Mucosa of descending colon (tissue), 3 donors: Measurements from ENCODE around the gene CD8B. TPM values are rescaled to one million over a fixed set of nuclear protein-coding genes. Genes with fewer than 3 reads are reported as not detected.

Source experiments
- ATAC-seq: fragments of 200-7000 bp; cut with Tn5 transposase; one replicate; pipeline ENCODE4 v1.9.1; 2020; ENCODE audit warnings: mild to moderate bottlenecking, moderate library complexity
- DNase-seq, 3 donors: peaks; one replicate each; pipeline ENCODE4 v3.0.0-alpha.2; 2020
- H3K36me3 ChIP-seq: fragments of 200-600 bp; one replicate; pipeline ENCODE4 v1.8.0; 2021; ENCODE audit warnings: low read depth, mild to moderate bottlenecking
- H3K4me1 ChIP-seq: fragments of 200-600 bp; one replicate; pipeline ENCODE4 v1.8.0; 2021; ENCODE audit warnings: low read depth, mild to moderate bottlenecking
- H3K4me3 ChIP-seq: fragments of 200-600 bp; one replicate; pipeline ENCODE4 v1.8.0; 2021; ENCODE audit warnings: mild to moderate bottlenecking
- H3K9me3 ChIP-seq: fragments of 200-600 bp; one replicate; pipeline ENCODE4 v1.8.0; 2021; ENCODE audit warnings: mild to moderate bottlenecking
- CTCF ChIP-seq: fragments of 200-600 bp; IDR thresholded peaks from one replicate; pipeline ENCODE4 v1.8.0; 2022; ENCODE audit warnings: antibody characterized with exemption, mild to moderate bottlenecking
- intact Hi-C, 2 donors: fragments of 100-400 bp; cut with DNase I in 1 of 2; cut with micrococcal nuclease in 1 of 2; formaldehyde crosslinking; loops; one replicate each; pipeline versions ENCODE4 v1.11.0 to v1.11.1; 2022; cut with DNase I, micrococcal nuclease
- total RNA-seq, 3 donors: library from RNA; stranded (reverse); fragmentation: NEBNext Ultra II Directional in 2 of 3; extraction: Animal tissue kit (Norgen Biotek cat#: 25700) in 2 of 3; gene quantifications; one replicate each; pipeline versions ENCODE4 v1.2.1 to v1.2.4, GENCODE V29; 2021 to 2023
- donor health status: DM: no; HTN: no; CAD: no; lungs with moderate emphysema.
- donor health status: DM: no; HTN: no; CAD: no.
- donor health status: DM: no; HTN: yes; CAD: no.

The CD8B gene
- total RNA-seq, 3 donors from 2014 or later: 1.5 to 3.8 (median 2.9) TPM

- no peak for ATAC-seq
- Histone ChIP-seq H3K36me3 (no peaks in the 10 kb centered on the region), H3K4me3 (no peak overlapping the region), H3K9me3 (no peaks in the 10 kb centered on the region), H3K4me1 (no peaks in the 10 kb centered on the region)
- no peak for TF ChIP-seq CTCF
- no peak for DNase-seq
- intact Hi-C loops: no loop called here
Observed at GRCh38 chr2:86772611-86773010, 89.1 kb downstream of the CD8B start.

- intact Hi-C loops: no loop called here
- H3K36me3 ChIP-seq: no peaks in the 10 kb centered on the region
- TF ChIP-seq CTCF: no peak
Observed at GRCh38 chr2:86770816-86771301, 90.8 kb downstream of the CD8B start.

GRCh38 chr2:86769838-86770237 lies 91.8 kb downstream of the CD8B start:
- intact Hi-C loops: no loop called here
- DNase-seq (no peak), ATAC-seq (no peak)
- no peaks in the 10 kb centered on the region for H3K9me3 ChIP-seq
- H3K36me3 ChIP-seq: no peaks in the 10 kb centered on the region
- H3K4me3 ChIP-seq: no peak overlapping the region
- no peaks in the 10 kb centered on the region for H3K4me1 ChIP-seq
- TF ChIP-seq CTCF: no peak

More at GRCh38 chr2:86770816-86771301, 90.8 kb downstream of the CD8B start:
- no peak for DNase-seq
- ATAC-seq: no peak
- Histone ChIP-seq H3K4me1 (no peaks in the 10 kb centered on the region), H3K4me3 (no peak overlapping the region), H3K9me3 (no peaks in the 10 kb centered on the region)

- Histone ChIP-seq H3K9me3 (no peaks in the 10 kb centered on the region), H3K36me3 (no peaks in the 10 kb centered on the region), H3K4me3 (no peak overlapping the region), H3K4me1 (no peaks in the 10 kb centered on the region)
- ATAC-seq (no peak), DNase-seq (no peak)
- intact Hi-C loops: no loop called here
- TF ChIP-seq CTCF: no peak
Observed at GRCh38 chr2:86768189-86768949, 93.3 kb downstream of the CD8B start.

Other genes starting within 250 kb of the CD8B start
- gene RNF103, start 238.0 kb downstream of the CD8B start, total RNA-seq: 10 to 100 TPM; 61.7 to 73.2 (median 69.7) TPM
- gene RMND5A, start 141.6 kb downstream of the CD8B start, total RNA-seq: 10 to 100 TPM; 69.2 to 93.0 (median 73.8) TPM
- 1 to 10 TPM; 4.1 to 9.1 (median 9.1) TPM for gene CD8A, start 71.0 kb downstream of the CD8B start, total RNA-seq
- gene RGPD1, start 80.2 kb upstream of the CD8B start, total RNA-seq: 1 to 10 TPM in 2 of 3 donors, not detected in 1; 1.1 to 2.0 TPM
- 1 to 10 TPM; 2.1 to 5.6 (median 5.4) TPM for gene PLGLB1, start 160.0 kb upstream of the CD8B start, total RNA-seq